Mesendoderm (in vitro differentiated cells): ENCODE measurements around the gene C1QL4.
A peak's percentile ranks its signal among the peaks of the same experiment; 100 is the strongest.
"Not testable (repeated sequence)": the region's sequence is repeated elsewhere in the genome, so short reads cannot be mapped to it uniquely, and the experiment has no call there.

Experiments used
- DNase-seq: peaks from one replicate; pipeline ENCODE4 v3.0.0; 2013
- H2AK5ac ChIP-seq: 2 replicates; pipeline ENCODE4 v1.6.1; 2013; ENCODE audit warnings: low read length, inconsistent platforms
- H2BK120ac ChIP-seq: 2 replicates; pipeline ENCODE4 v1.6.1; 2013; ENCODE audit warnings: low read depth, mild to moderate bottlenecking, low read length, moderate library complexity, mixed read lengths
- H2BK15ac ChIP-seq: replicated peaks from 2 replicates; pipeline ENCODE4 v1.6.1; 2013; ENCODE audit warnings: low read depth, mild to moderate bottlenecking, moderate library complexity
- H2BK5ac ChIP-seq: 2 replicates; pipeline ENCODE4 v1.6.1; 2013; ENCODE audit warnings: low read length, inconsistent platforms
- H3K18ac ChIP-seq: 2 replicates; pipeline ENCODE4 v1.6.1; 2013; ENCODE audit warnings: mild to moderate bottlenecking, low read length, mixed read lengths
- H3K23ac ChIP-seq: one replicate; pipeline ENCODE4 v1.6.1; 2013; ENCODE audit warnings: low read length
- H3K27ac ChIP-seq: 2 replicates; pipeline ENCODE4 v1.5.1; 2013; ENCODE audit warnings: low read depth, mild to moderate bottlenecking, inconsistent platforms, low read length, moderate library complexity
- H3K27me3 ChIP-seq: 2 replicates; pipeline ENCODE4 v1.6.1; 2013; ENCODE audit warnings: low read length, control low read depth, mild to moderate bottlenecking, inconsistent platforms; ENCODE audit not compliant: insufficient read depth, poor library complexity
- H3K36me3 ChIP-seq: 2 replicates; pipeline ENCODE4 v1.6.1; 2013; ENCODE audit warnings: low read length, inconsistent platforms; ENCODE audit not compliant: control insufficient read depth, insufficient read depth
- H3K4ac ChIP-seq: one replicate; pipeline ENCODE4 v1.6.1; 2013; ENCODE audit warnings: low read depth, mild to moderate bottlenecking, low read length, moderate library complexity
- H3K4me1 ChIP-seq: 2 replicates; pipeline ENCODE4 v1.6.1; 2013; ENCODE audit warnings: low read depth, low read length, inconsistent platforms; ENCODE audit not compliant: control insufficient read depth
- H3K4me2 ChIP-seq: 2 replicates; pipeline ENCODE4 v1.6.1; 2013; ENCODE audit warnings: low read length
- H3K4me3 ChIP-seq: 2 replicates; pipeline ENCODE4 v1.5.1; 2013; ENCODE audit warnings: mild to moderate bottlenecking, low read length
- H3K56ac ChIP-seq: one replicate; pipeline ENCODE4 v1.6.1; 2013; ENCODE audit warnings: low read length
- H3K79me1 ChIP-seq: 2 replicates; pipeline ENCODE4 v1.6.1; 2013; ENCODE audit warnings: low read length, inconsistent platforms
- H3K79me2 ChIP-seq: 2 replicates; pipeline ENCODE4 v1.6.1; 2013; ENCODE audit warnings: mild to moderate bottlenecking, low read length; ENCODE audit not compliant: control insufficient read depth, insufficient read depth
- H3K9ac ChIP-seq: 2 replicates; pipeline ENCODE4 v1.6.1; 2013; ENCODE audit warnings: low read length, inconsistent platforms
- H4K5ac ChIP-seq: one replicate; pipeline ENCODE4 v1.6.1; 2013; ENCODE audit warnings: low read length
- H4K8ac ChIP-seq: one replicate; pipeline ENCODE4 v1.6.1; 2013; ENCODE audit warnings: low read depth, mild to moderate bottlenecking, control low read depth, low read length, moderate library complexity
- WGBS: extraction: QIAGEN DNeasy Blood & Tissue Kit; methylation state at CpG from one replicate; pipeline ENCODE4 v1.1.7; 2013; ENCODE audit warnings: low lambda C conversion rate, missing lambda C conversion rate; ENCODE audit not compliant: insufficient coverage; ENCODE audit errors: extremely low coverage; 5-methylcytosine and 5-hydroxymethylcytosine counted together

The C1QL4 gene

GRCh38 chr12:49333778-49334177 lies 3.2 kb downstream of the C1QL4 start:
- H3K27me3 ChIP-seq: peaks cover 35% of the 10 kb centered on the region
- H2AK5ac ChIP-seq, H3K27ac ChIP-seq, H3K36me3 ChIP-seq, H3K4me1 ChIP-seq, H3K79me1 ChIP-seq, H2BK5ac ChIP-seq, H2BK15ac ChIP-seq, H3K4ac ChIP-seq, H3K79me2 ChIP-seq, H3K56ac ChIP-seq, H2BK120ac ChIP-seq, H3K18ac ChIP-seq, H3K9ac ChIP-seq, H3K4me3 ChIP-seq, H4K5ac ChIP-seq, DNase-seq, H4K8ac ChIP-seq, H3K4me2 ChIP-seq, H3K23ac ChIP-seq: not testable (repeated sequence)
- no CpG with 5 or more reads among the region's 21 CpGs for WGBS

GRCh38 chr12:49332891-49333371 lies 4.1 kb downstream of the C1QL4 start:
- Histone ChIP-seq H3K36me3 (peaks cover 8% of the 10 kb centered on the region), H3K27ac (no peak overlapping the region), H3K4me2 (no peak overlapping the region), H3K4ac (no peak overlapping the region), H3K4me3 (no peak overlapping the region), H2AK5ac (no peak overlapping the region), H2BK15ac (no peak overlapping the region), H4K8ac (no peak overlapping the region), H2BK5ac (no peak overlapping the region), H2BK120ac (no peak overlapping the region), H4K5ac (no peak overlapping the region), H3K18ac (no peak overlapping the region), H3K4me1 (peaks cover 3% of the 10 kb centered on the region), H3K27me3 (peaks cover 29% of the 10 kb centered on the region), H3K56ac (peak overlapping the region; percentile 57), H3K79me1 (no peaks in the 10 kb centered on the region), H3K23ac (no peak overlapping the region), H3K9ac (no peak overlapping the region), H3K79me2 (no peaks in the 10 kb centered on the region)
- no CpG with 5 or more reads among the region's 40 CpGs for WGBS
- no peak for DNase-seq

- no peak overlapping the region for H2AK5ac ChIP-seq
- H3K36me3 ChIP-seq: peaks cover 10% of the 10 kb centered on the region
- no peak overlapping the region for H2BK120ac ChIP-seq
- H3K79me2 ChIP-seq: no peaks in the 10 kb centered on the region
- peaks cover 26% of the 10 kb centered on the region for H3K27me3 ChIP-seq
- no peak for DNase-seq
- no peak overlapping the region for H3K56ac ChIP-seq
- H3K27ac ChIP-seq: no peak overlapping the region
- H3K4me2 ChIP-seq: no peak overlapping the region
- H4K5ac ChIP-seq: no peak overlapping the region
- H3K23ac ChIP-seq: no peak overlapping the region
- H3K9ac ChIP-seq: no peak overlapping the region
- H3K4ac ChIP-seq: no peak overlapping the region
- H2BK15ac ChIP-seq: no peak overlapping the region
- H3K79me1 ChIP-seq: no peaks in the 10 kb centered on the region
- H3K4me1 ChIP-seq: no peaks in the 10 kb centered on the region
- H4K8ac ChIP-seq: no peak overlapping the region
- no peak overlapping the region for H2BK5ac ChIP-seq
- no peak overlapping the region for H3K18ac ChIP-seq
- no CpG with 5 or more reads among the region's 17 CpGs for WGBS
- no peak overlapping the region for H3K4me3 ChIP-seq
Measured at GRCh38 chr12:49332441-49332861, 4.5 kb downstream of the C1QL4 start.

GRCh38 chr12:49331380-49332222 lies 5.4 kb downstream of the C1QL4 start:
- H3K79me1 ChIP-seq: no peaks in the 10 kb centered on the region
- no peaks in the 10 kb centered on the region for H3K4me1 ChIP-seq
- no peak overlapping the region for H2AK5ac ChIP-seq
- WGBS: no CpG with 5 or more reads among the region's 11 CpGs
- H3K27ac ChIP-seq: no peak overlapping the region
- H3K36me3 ChIP-seq: peaks cover 16% of the 10 kb centered on the region
- peaks cover 20% of the 10 kb centered on the region for H3K27me3 ChIP-seq
- H2BK5ac ChIP-seq: no peak overlapping the region
- no peak overlapping the region for H4K8ac ChIP-seq
- H3K23ac ChIP-seq: no peak overlapping the region
- H3K56ac ChIP-seq: no peak overlapping the region
- no peak overlapping the region for H2BK15ac ChIP-seq
- no peaks in the 10 kb centered on the region for H3K79me2 ChIP-seq
- H3K4me2 ChIP-seq: no peak overlapping the region
- H3K4me3 ChIP-seq: no peak overlapping the region
- no peak overlapping the region for H3K9ac ChIP-seq
- no peak overlapping the region for H4K5ac ChIP-seq
- DNase-seq: peak; percentile 80
- H2BK120ac ChIP-seq: no peak overlapping the region
- H3K18ac ChIP-seq: no peak overlapping the region
- H3K4ac ChIP-seq: no peak overlapping the region

- no peak overlapping the region for H2AK5ac ChIP-seq
- no peak overlapping the region for H3K4me3 ChIP-seq
- H3K79me2 ChIP-seq: no peaks in the 10 kb centered on the region
- H3K18ac ChIP-seq: no peak overlapping the region
- no peak overlapping the region for H2BK5ac ChIP-seq
- H3K56ac ChIP-seq: no peak overlapping the region
- H2BK15ac ChIP-seq: no peak overlapping the region
- no peak overlapping the region for H4K8ac ChIP-seq
- no peaks in the 10 kb centered on the region for H3K4me1 ChIP-seq
- H3K36me3 ChIP-seq: peaks cover 16% of the 10 kb centered on the region
- no peak overlapping the region for H3K23ac ChIP-seq
- H3K27ac ChIP-seq: no peak overlapping the region
- no peak for DNase-seq
- no peak overlapping the region for H3K4me2 ChIP-seq
- peaks cover 12% of the 10 kb centered on the region for H3K27me3 ChIP-seq
- no peak overlapping the region for H2BK120ac ChIP-seq
- no peak overlapping the region for H3K9ac ChIP-seq
- H3K4ac ChIP-seq: no peak overlapping the region
- H3K79me1 ChIP-seq: no peaks in the 10 kb centered on the region
- WGBS: no CpG with 5 or more reads among the region's 14 CpGs
- H4K5ac ChIP-seq: no peak overlapping the region
Measured at GRCh38 chr12:49330631-49331379, 6.2 kb downstream of the C1QL4 start.
